HepG2 (cell line): Measurements from ENCODE around the gene NARS2. TPM values are rescaled to one million over a fixed set of nuclear protein-coding genes. Genes with fewer than 3 reads are reported as not detected.

Source experiments
- ATAC-seq: fragments of 200-7000 bp; cut with Tn5 transposase; 3 replicates; pipeline ENCODE4 v1.9.1; 2020; ENCODE audit warnings: mild to moderate bottlenecking, moderate library complexity
- BruUV-seq: library from RNA; stranded (reverse); fragments of 400-500 nt; replicated peaks from 2 replicates; lab custom pipeline; 2021; lab: Mats Ljungman, UMichigan
- CTCF ChIA-PET: fragments of 300-600 bp; formaldehyde crosslinking; extraction: SDS; loops from one replicate; lab custom pipeline; 2021; ENCODE audit warnings: low total read pairs, inconsistent platforms, low intra/inter-chr PET ratio; lab: Yijun Ruan, JAX
- POLR2A ChIA-PET: fragments of 350-600 bp; sonication (Branson Sonifier 250); formaldehyde crosslinking; loops from one replicate; lab custom pipeline; 2020; ENCODE audit warnings: antibody characterized with exemption, inconsistent platforms; lab: Yijun Ruan, JAX
- DNase-seq: peaks from one replicate; pipeline ENCODE4 v3.0.0-alpha.2; 2015; ENCODE audit warnings: low spot score
- FAIRE-seq: peaks from 3 replicates; lab custom pipeline; 2011; peaks lifted over from hg19 to GRCh38; lab: Jason Lieb, UNC
- H2AFZ ChIP-seq: one replicate; pipeline ENCODE4 v1.6.1; 2011; ENCODE audit warnings: low read length, inconsistent platforms
- H3K27ac ChIP-seq: fragments of 300-600 bp; 3 replicates; pipeline ENCODE4 v1.8.0; 2011; ENCODE audit warnings: mixed run types, mild to moderate bottlenecking, mixed read lengths, low read length, inconsistent platforms; ENCODE audit not compliant: insufficient read depth; ENCODE audit errors: extremely low read length
- H3K27me3 ChIP-seq, 2 experiments: fragments of 200-600 bp in 1 of 2; 2 replicates in 1 of 2; 3 replicates in 1 of 2; pipeline versions ENCODE4 v1.6.0 to v1.8.0; 2011; ENCODE audit warnings: low read length in 2 of 2, mild to moderate bottlenecking in 2 of 2, moderate library complexity in 2 of 2, inconsistent platforms in 1 of 2; ENCODE audit not compliant: insufficient read depth in 2 of 2, control insufficient read depth in 1 of 2
- H3K36me3 ChIP-seq, 2 experiments: fragments of 200-600 bp in 1 of 2; replicated peaks in 1 of 2; 2 replicates in 1 of 2; 3 replicates in 1 of 2; pipeline versions ENCODE4 v1.5.1 to v1.8.0; 2011; ENCODE audit warnings: low read length in 2 of 2, inconsistent platforms in 1 of 2; ENCODE audit not compliant: insufficient read depth in 2 of 2, control insufficient read depth in 1 of 2
- H3K4me1 ChIP-seq: 2 replicates; pipeline ENCODE4 v1.5.1; 2012; ENCODE audit warnings: low read length, inconsistent platforms; ENCODE audit not compliant: insufficient read depth
- H3K4me2 ChIP-seq: 2 replicates; pipeline ENCODE4 v1.6.0; 2011; ENCODE audit warnings: low read depth, low read length, inconsistent platforms
- H3K4me3 ChIP-seq, 3 experiments: fragments of 200-600 bp in 1 of 3; sonication (generic), shearing (Covaris generic) in 1 of 3; replicated peaks in 1 of 3; 2 replicates each; pipeline ENCODE4 v1.5.1; 2011 to 2016; ENCODE audit warnings: low read length in 3 of 3, inconsistent platforms in 2 of 3, low read depth in 2 of 3, mild to moderate bottlenecking in 2 of 3, control low read depth in 1 of 3, mixed read lengths in 1 of 3; ENCODE audit not compliant: insufficient read depth in 1 of 3
- H3K79me2 ChIP-seq: one replicate; pipeline ENCODE4 v1.6.1; 2011; ENCODE audit warnings: low read length, inconsistent platforms; ENCODE audit not compliant: insufficient read depth
- H3K9ac ChIP-seq: 2 replicates; pipeline ENCODE4 v1.6.0; 2011; ENCODE audit warnings: mild to moderate bottlenecking, low read depth, low read length, inconsistent platforms; ENCODE audit not compliant: insufficient read depth
- H3K9me3 ChIP-seq: 2 replicates; pipeline ENCODE4 v1.5.1; 2012; ENCODE audit warnings: mild to moderate bottlenecking, low read length
- H4K20me1 ChIP-seq: 2 replicates; pipeline ENCODE4 v1.6.0; 2011; ENCODE audit warnings: inconsistent platforms, mild to moderate bottlenecking, low read length, moderate library complexity; ENCODE audit not compliant: insufficient read depth
- FOXP1 ChIP-seq, 2 experiments: fragments of 450-650 bp in 1 of 2; IDR thresholded peaks; 2 replicates each; pipeline ENCODE4 v1.6.1; 2017 to 2018; ENCODE audit warnings: antibody characterized with exemption in 1 of 2
- GMEB1 ChIP-seq: sonication (generic); formaldehyde crosslinking; IDR thresholded peaks from 2 replicates; pipeline ENCODE4 v1.5.1; 2020; ENCODE audit warnings: missing genetic modification reagents, mild to moderate bottlenecking, borderline replicate concordance
- NRL ChIP-seq: sonication (generic); formaldehyde crosslinking; IDR thresholded peaks from 2 replicates; pipeline ENCODE4 v1.5.0; 2020; ENCODE audit warnings: missing genetic modification reagents, mild to moderate bottlenecking, moderate library complexity, borderline replicate concordance
- SMYD3 ChIP-seq: sonication (generic); formaldehyde crosslinking; IDR thresholded peaks from 2 replicates; pipeline ENCODE4 v1.8.1; 2023; ENCODE audit warnings: mild to moderate bottlenecking, missing genetic modification reagents
- SNAPC5 ChIP-seq: sonication (generic); formaldehyde crosslinking; IDR thresholded peaks from 2 replicates; pipeline ENCODE4 v1.8.1; 2023; ENCODE audit warnings: mild to moderate bottlenecking, missing genetic modification reagents, borderline replicate concordance
- SOX13 ChIP-seq, 3 experiments: fragments of 450-650 bp in 1 of 3; sonication (generic) in 1 of 3; formaldehyde crosslinking in 1 of 3; IDR thresholded peaks in 2 of 3; conservative IDR thresholded peaks in 1 of 3; 2 replicates each; pipeline versions ENCODE4 v1.5.0 to v1.6.1; 2016 to 2020; ENCODE audit warnings: antibody characterized with exemption in 1 of 3, mild to moderate bottlenecking in 1 of 3, missing compliant biosample characterization in 1 of 3, missing genetic modification reagents in 1 of 3, moderate library complexity in 1 of 3
- ZBTB37 ChIP-seq: sonication (generic); formaldehyde crosslinking; IDR thresholded peaks from 2 replicates; pipeline ENCODE4 v1.4.0; 2020; ENCODE audit warnings: mild to moderate bottlenecking, missing genetic modification reagents
- ZFX ChIP-seq: sonication (generic); formaldehyde crosslinking; IDR thresholded peaks from 2 replicates; pipeline ENCODE4 v1.4.0; 2020; ENCODE audit warnings: mild to moderate bottlenecking, low read depth, missing genetic modification reagents, moderate library complexity
- ZNF253 ChIP-seq: sonication (generic); formaldehyde crosslinking; IDR thresholded peaks from 2 replicates; pipeline ENCODE4 v1.8.0; 2022; ENCODE audit warnings: mild to moderate bottlenecking, missing genetic modification reagents, borderline replicate concordance
- WGBS: methylation state at CpG from one replicate; pipeline ENCODE4 v1.1.6; 2017; ENCODE audit warnings: low lambda C conversion rate; 5-methylcytosine and 5-hydroxymethylcytosine counted together
- in situ Hi-C: cut with HindIII; loops from 2 replicates; pipeline ENCODE4 v1.10.0; 2017; ENCODE audit warnings: low pct_unique_long_range_greater_than_20kb; ENCODE audit not compliant: extremely low pct_ligation_motif_present
- intact Hi-C: fragments of 100-400 bp; cut with micrococcal nuclease; formaldehyde crosslinking; loops from one replicate; pipeline ENCODE4 v1.10.0; 2022; ENCODE audit not compliant: unreplicated experiment
- polyA plus RNA-seq, 8 experiments: library from polyadenylated mRNA; depleted of rRNA in 3 of 8; stranded (reverse) in 7 of 8; unstranded in 1 of 8; fragments of >200 nt; fragmentation: Illumina TruSeq in 4 of 8; extraction: Trizol in 4 of 8; gene quantifications; 2 replicates each; pipeline versions ENCODE4 v1.2.1 to v1.2.3, GENCODE V29; 2011 to 2016; ENCODE audit warnings: low read depth in 4 of 8, missing spikeins in 1 of 8, mixed read lengths in 1 of 8; ENCODE audit not compliant: insufficient read depth in 1 of 8
- total RNA-seq, 5 experiments: library from RNA; depleted of rRNA; stranded (reverse); fragments of >200 nt; fragmentation: Illumina TruSeq; extraction: Trizol; gene quantifications; 2 replicates each; pipeline ENCODE4 v1.2.3, GENCODE V29; 2016; ENCODE audit warnings: low read depth in 1 of 5

Gene NARS2
- total and polyA plus RNA-seq, 2 of the 13 experiments (the other 11 are each of a cell fraction or from before 2014, with no cell fraction given), result 45.9 to 65.0 TPM

GRCh38 chr11:78397398-78397797 is 177.3 kb downstream of the NARS2 start:
- intact Hi-C loops, result no loop called here
- Histone ChIP-seq H2AFZ (no peak overlapping the region), H3K9ac (no peak overlapping the region), H3K4me2 (no peak overlapping the region), H3K4me3 (no peak overlapping the region), H3K27ac (no peak overlapping the region), H3K9me3 (no peaks in the 10 kb centered on the region), H3K4me1 (peaks cover 23% of the 10 kb centered on the region), H3K79me2 (peaks cover 3% of the 10 kb centered on the region), H3K27me3 (no peaks in the 10 kb centered on the region), H4K20me1 (no peaks in the 10 kb centered on the region; the same call in 1 of the 2 replicates), H3K36me3 (no peaks in the 10 kb centered on the region)
- ATAC-seq (no peak; the same call in 2 of the 3 replicates), DNase-seq (no peak), FAIRE-seq (no peak)
- no TSS peak for BruUV-seq
- in situ Hi-C loops, result no loop called here
- POLR2A ChIA-PET, result no interaction called here
- 94% methylated on average over 3 of the region's 3 CpGs for WGBS
- CTCF ChIA-PET, result no interaction called here
- TF ChIP-seq FOXP1 (IDR thresholded peaks at IDR 0.05) (no peak), FOXP1 (CRISPR knock-in tag; IDR thresholded peaks at IDR 0.05) (no peak), NRL (no peak), SMYD3 (CRISPR knock-in tag) (no peak), ZFX (CRISPR knock-in tag) (no peak), SNAPC5 (CRISPR knock-in tag) (no peak), ZNF253 (no peak), ZBTB37 (CRISPR knock-in tag) (no peak), GMEB1 (CRISPR knock-in tag) (no peak), SOX13 (IDR thresholded peaks at IDR 0.05) (no peak), SOX13 (CRISPR knock-in tag; conservative IDR thresholded peaks at IDR 0.05 in 1 of 2, IDR thresholded peaks at IDR 0.05 in 1 of 2) (no peak)
